ENCODE measurements around the gene TGM6. TPM values are rescaled to one million over a fixed set of nuclear protein-coding genes. Genes with fewer than 3 reads are reported as not detected.

The TGM6 gene
- total RNA-seq, 1 experiment from 2014 or later, result not detected

- no peak overlapping the region for H2BK12ac ChIP-seq (ENCODE audit: insufficient read length, low read depth, low read length)
- no peaks in the 10 kb centered on the region for H3K9me3 ChIP-seq (ENCODE audit: control insufficient read depth, low read depth, low read length)
- H3K4me1 ChIP-seq (ENCODE audit: insufficient read depth, low read length), result no peaks in the 10 kb centered on the region
- no peak overlapping the region for H3K4me2 ChIP-seq (ENCODE audit: insufficient read depth, insufficient read length, low read length)
- no peaks in the 10 kb centered on the region for H3K79me2 ChIP-seq (ENCODE audit: insufficient read depth, low read length)
- no peak for DNase-seq
- H3K27ac ChIP-seq (ENCODE audit: insufficient read length, low read depth, low read length), result no peak overlapping the region
- no peaks in the 10 kb centered on the region for H3K23me2 ChIP-seq (ENCODE audit: insufficient read length, low read depth, low read length, poor library complexity, severe bottlenecking)
- no peak overlapping the region for H2AFZ ChIP-seq (ENCODE audit: low read length)
- no peak overlapping the region for H4K91ac ChIP-seq (ENCODE audit: insufficient read length, low read depth, low read length)
- 0 out of 3 replicates have a peak, but pooled peaks have one; percentile 3 for TF ChIP-seq CTCF (conservative IDR thresholded peaks at IDR 0.05)
- no peak overlapping the region for H2BK5ac ChIP-seq (ENCODE audit: insufficient read length, low read length)
- H3K56ac ChIP-seq (ENCODE audit: insufficient read length, low read depth, low read length), result no peak overlapping the region
- H3K4me1 Mint-ChIP-seq, result no peaks in the 10 kb centered on the region
- H4K5ac ChIP-seq (ENCODE audit: insufficient read length, low read depth, low read length), result no peak overlapping the region
- no peaks in the 10 kb centered on the region for H3K27me3 ChIP-seq (ENCODE audit: insufficient read depth, low read length)
- H3K14ac ChIP-seq (ENCODE audit: insufficient read depth, low read length), result no peak overlapping the region
- H2BK15ac ChIP-seq (ENCODE audit: low read depth, low read length), result no peak overlapping the region
- H3T11ph ChIP-seq (ENCODE audit: low read length), result no peak overlapping the region
- no peak overlapping the region for H3K23ac ChIP-seq (ENCODE audit: insufficient read length, low read depth, low read length)
- WGBS (ENCODE audit: extremely low coverage, insufficient read length, low lambda C conversion rate), result no CpG with 5 or more reads among the region's 4 CpGs
- H3K18ac ChIP-seq (ENCODE audit: insufficient read length, low read depth, low read length), result no peak overlapping the region
- H3K4me3 Mint-ChIP-seq, result no peak overlapping the region
- peaks cover 7% of the 10 kb centered on the region for H3K27me3 Mint-ChIP-seq (ENCODE audit: low read depth)
- H2BK120ac ChIP-seq (ENCODE audit: low read depth, low read length, poor library complexity, severe bottlenecking), result no peak overlapping the region
- H2AK5ac ChIP-seq (ENCODE audit: insufficient read length, low read length), result no peak overlapping the region
- H3K36me3 Mint-ChIP-seq (ENCODE audit: insufficient read depth in 1 of 3, low read depth in 3 of 3), result no peaks in the 10 kb centered on the region
- no peaks in the 10 kb centered on the region for H3K79me1 ChIP-seq (ENCODE audit: insufficient read depth, low read depth, low read length, poor library complexity, severe bottlenecking)
- no peaks in the 10 kb centered on the region; a peak in 2 of 5 replicates for H3K9me3 Mint-ChIP-seq
- H4K20me1 ChIP-seq (ENCODE audit: control insufficient read depth, insufficient read depth, insufficient read length), result no peaks in the 10 kb centered on the region
- no peak overlapping the region for H3K4ac ChIP-seq (ENCODE audit: low read depth, low read length)
- no peak overlapping the region for H4K8ac ChIP-seq (replicated peaks; ENCODE audit: insufficient read length, low read depth, low read length)
- H2BK20ac ChIP-seq (ENCODE audit: low read depth, low read length, poor library complexity, severe bottlenecking), result no peak overlapping the region
- H3K9ac ChIP-seq (ENCODE audit: extremely low read depth, insufficient read length, low read length), result no peak overlapping the region
- H3K27ac Mint-ChIP-seq, result no peak overlapping the region
Measured at GRCh38 chr20:2387580-2387979, 6.9 kb downstream of the TGM6 start.

Data from H9 (cell line).